ENCODE measurements around the gene MB.

MB gene

DNA sequence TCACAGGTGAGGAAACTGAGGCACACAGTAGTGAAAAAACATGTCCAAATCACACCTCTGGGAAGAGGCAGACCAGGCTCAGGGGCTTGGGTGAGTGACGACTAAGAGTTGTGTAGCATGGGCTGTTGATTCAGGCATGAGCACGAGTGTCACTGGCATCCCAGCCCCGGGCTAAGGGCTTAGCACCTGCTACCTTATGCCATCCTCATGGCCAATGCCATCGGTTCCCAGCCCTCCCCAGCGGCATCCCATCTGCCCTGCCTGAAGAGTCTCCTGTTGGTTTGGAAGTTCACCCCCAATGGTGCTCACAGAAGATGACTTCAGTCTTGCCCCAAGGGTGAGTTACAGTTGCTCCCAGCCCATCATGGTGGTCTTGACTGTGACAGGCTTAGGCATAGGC, 22.4 kb downstream of the MB start:
- DNase-seq: no peak
- Histone ChIP-seq H3K9me3 (ENCODE audit: insufficient read depth, low read depth, low read length) (no peaks in the 10 kb centered on the region), H3K79me1 (ENCODE audit: low read length) (peaks cover 2% of the 10 kb centered on the region), H3K4me2 (ENCODE audit: low read length) (no peak overlapping the region), H2AFZ (ENCODE audit: insufficient read depth, low read length, poor library complexity) (no peak overlapping the region), H4K91ac (ENCODE audit: low read depth, low read length) (no peak overlapping the region), H3K14ac (ENCODE audit: low read length) (no peak overlapping the region), H3K18ac (ENCODE audit: low read length) (no peak overlapping the region), H3K4me1 (ENCODE audit: control insufficient read depth in 1 of 2, insufficient read depth in 2 of 2, low read length in 2 of 2) (peaks cover 9 to 17% of the 10 kb centered on the region in 2 experiments), H2AK5ac (ENCODE audit: low read length) (peak overlapping the region; percentile 49), H3K27me3 (ENCODE audit: insufficient read depth, low read length) (no peaks in the 10 kb centered on the region), H3K36me3 (ENCODE audit: control insufficient read depth in 1 of 2, insufficient read depth in 2 of 2, low read length in 2 of 2) (no peaks in the 10 kb centered on the region), H3K9ac (ENCODE audit: low read length) (no peak overlapping the region), H3K27ac (ENCODE audit: low read depth, low read length) (no peak overlapping the region), H2BK12ac (ENCODE audit: low read length) (no peak overlapping the region), H4K8ac (ENCODE audit: low read depth, low read length) (no peak overlapping the region), H3K4me3 (ENCODE audit: low read depth, low read length) (no peak overlapping the region), H4K12ac (ENCODE audit: low read depth, low read length) (no peak overlapping the region), H2BK120ac (ENCODE audit: insufficient read depth, low read length, poor library complexity) (no peak overlapping the region), H3K23ac (ENCODE audit: low read length) (no peak overlapping the region), H3K4ac (ENCODE audit: low read depth, low read length) (no peak overlapping the region), H3K79me2 (ENCODE audit: control insufficient read depth, insufficient read depth, low read length, poor library complexity) (no peaks in the 10 kb centered on the region), H2BK5ac (ENCODE audit: low read depth, low read length, poor library complexity) (no peak overlapping the region)
- WGBS (ENCODE audit: extremely low coverage, insufficient coverage, insufficient read length): no CpG with 5 or more reads among the region's 5 CpGs

DNA sequence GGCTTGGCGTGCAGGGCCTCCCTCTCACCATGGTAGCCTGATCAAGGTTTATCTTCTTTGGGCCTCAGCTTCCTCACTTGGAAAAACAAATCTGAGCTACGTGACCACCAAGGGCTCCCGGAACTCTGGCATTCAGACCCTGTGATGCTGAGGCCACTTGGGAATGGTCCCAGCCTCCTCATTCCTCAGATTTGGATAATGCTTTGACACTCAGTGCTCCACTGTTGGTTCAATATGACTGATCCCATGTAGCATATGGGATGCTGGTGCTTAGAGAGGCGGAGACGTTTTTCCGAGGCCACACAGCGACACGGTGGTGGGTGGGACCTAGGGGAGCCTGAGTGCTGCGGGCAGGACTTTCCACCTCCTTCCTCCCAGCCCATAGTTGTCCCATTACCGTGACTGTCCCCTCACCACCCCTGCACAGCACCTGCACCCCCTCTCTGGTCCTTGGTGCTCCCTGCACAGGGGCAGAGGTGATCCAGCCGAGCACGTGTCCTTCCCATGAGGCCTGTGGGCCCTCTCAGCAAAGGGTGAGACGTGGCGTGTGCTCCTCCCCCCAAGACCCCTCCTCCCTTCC, 23.1 kb downstream of the MB start:
- DNase-seq: peak; percentile 35 to 44
- no peak overlapping the region for H3K4ac ChIP-seq (ENCODE audit: low read depth, low read length)
- peaks cover 4% of the 10 kb centered on the region for H3K79me1 ChIP-seq (ENCODE audit: low read length)
- no peak overlapping the region for H3K23ac ChIP-seq (ENCODE audit: low read length)
- H3K79me2 ChIP-seq (ENCODE audit: control insufficient read depth, insufficient read depth, low read length, poor library complexity): no peaks in the 10 kb centered on the region
- H3K27ac ChIP-seq (ENCODE audit: low read depth, low read length): no peak overlapping the region
- H3K14ac ChIP-seq (ENCODE audit: low read length): no peak overlapping the region
- H3K27me3 ChIP-seq (ENCODE audit: insufficient read depth, low read length): no peaks in the 10 kb centered on the region
- no peaks in the 10 kb centered on the region for H3K9me3 ChIP-seq (ENCODE audit: insufficient read depth, low read depth, low read length)
- peaks cover 14 to 23% of the 10 kb centered on the region in 2 experiments for H3K4me1 ChIP-seq (ENCODE audit: control insufficient read depth in 1 of 2, insufficient read depth in 2 of 2, low read length in 2 of 2)
- H4K91ac ChIP-seq (ENCODE audit: low read depth, low read length): no peak overlapping the region
- no peak overlapping the region for H2AK5ac ChIP-seq (ENCODE audit: low read length)
- H2BK12ac ChIP-seq (ENCODE audit: low read length): peak overlapping the region; percentile 2
- H3K18ac ChIP-seq (ENCODE audit: low read length): no peak overlapping the region
- H3K9ac ChIP-seq (ENCODE audit: low read length): no peak overlapping the region
- H3K4me3 ChIP-seq (ENCODE audit: low read depth, low read length): no peak overlapping the region
- WGBS (ENCODE audit: extremely low coverage, insufficient coverage, insufficient read length): no CpG with 5 or more reads among the region's 14 CpGs
- H2BK120ac ChIP-seq (ENCODE audit: insufficient read depth, low read length, poor library complexity): no peak overlapping the region
- H4K8ac ChIP-seq (ENCODE audit: low read depth, low read length): no peak overlapping the region
- H4K12ac ChIP-seq (ENCODE audit: low read depth, low read length): no peak overlapping the region
- H2AFZ ChIP-seq (ENCODE audit: insufficient read depth, low read length, poor library complexity): no peak overlapping the region
- H3K36me3 ChIP-seq (ENCODE audit: control insufficient read depth in 1 of 2, insufficient read depth in 2 of 2, low read length in 2 of 2): no peaks in the 10 kb centered on the region
- H3K4me2 ChIP-seq (ENCODE audit: low read length): no peak overlapping the region
- H2BK5ac ChIP-seq (ENCODE audit: low read depth, low read length, poor library complexity): no peak overlapping the region

DNA sequence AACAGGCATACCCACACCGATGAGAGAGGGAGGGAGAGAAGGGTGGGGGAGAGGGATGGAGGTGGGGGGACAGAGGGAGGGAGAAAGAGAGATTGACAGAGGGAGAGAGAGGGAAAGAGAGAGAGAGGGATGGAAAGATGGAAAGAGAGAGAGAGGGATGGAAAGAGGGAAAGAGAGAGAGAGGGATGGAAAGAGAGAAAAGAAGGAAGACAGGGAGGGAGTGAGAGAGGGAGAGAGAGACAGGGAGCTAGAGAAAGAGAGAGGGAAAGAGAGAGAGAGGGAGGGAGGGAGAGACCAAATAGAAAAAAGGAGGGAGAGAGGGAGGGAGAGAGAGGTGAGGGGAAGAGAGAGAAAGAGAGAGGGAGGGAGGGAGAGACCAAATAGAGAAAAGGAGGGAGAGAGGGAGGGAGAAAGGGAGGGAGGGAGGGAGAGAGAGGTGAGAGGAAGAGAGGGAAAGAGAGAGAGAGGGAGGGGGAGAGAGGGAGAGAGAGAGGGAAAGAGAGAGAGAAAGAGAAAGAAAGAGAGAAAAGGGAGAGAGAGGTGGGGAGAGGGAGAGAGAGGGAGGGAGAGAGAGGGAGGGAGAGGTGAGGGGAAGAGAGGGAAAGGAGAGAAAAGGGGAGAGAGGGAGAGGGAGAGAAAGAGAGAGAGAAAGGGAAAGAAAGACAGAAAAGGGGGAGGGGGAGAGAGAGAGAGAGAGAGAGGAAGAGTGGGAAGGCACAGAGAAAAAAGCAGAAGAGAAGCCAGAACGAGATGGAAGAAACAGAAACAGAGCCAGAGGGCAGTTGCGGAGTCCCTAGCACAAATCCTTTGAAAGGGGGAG, 23.8 kb downstream of the MB start:
- no peak for DNase-seq
- H2AFZ ChIP-seq (ENCODE audit: insufficient read depth, low read length, poor library complexity): no peak overlapping the region

DNA sequence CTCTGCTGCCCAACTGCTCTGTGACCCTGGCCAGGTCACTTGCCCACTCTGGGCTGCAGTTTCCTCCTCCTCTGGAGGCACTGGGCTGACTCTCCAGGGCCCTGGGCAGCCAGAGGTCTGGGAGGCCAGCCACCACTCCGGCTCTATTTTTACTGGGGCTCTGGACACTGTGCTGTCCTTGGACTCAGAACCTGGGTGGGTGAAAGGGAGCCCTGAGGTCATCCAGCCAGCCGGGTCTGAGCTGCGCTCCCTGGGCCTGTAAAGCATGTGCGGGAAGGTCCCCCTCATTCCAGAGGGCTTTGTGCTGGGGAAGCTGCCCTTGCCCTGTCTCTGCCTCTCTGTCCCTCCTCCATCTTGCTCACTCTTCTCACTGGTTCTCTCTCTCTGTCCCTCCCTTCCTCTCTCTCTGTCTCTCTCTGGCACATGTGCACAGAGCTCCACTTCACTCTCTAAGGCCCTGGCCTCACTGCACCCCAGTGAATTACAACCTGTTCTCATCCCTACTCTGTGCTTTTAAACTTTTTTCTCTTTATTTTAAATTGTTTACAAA, 24.6 kb downstream of the MB start:
- no CpG with 5 or more reads among the region's 4 CpGs for WGBS (ENCODE audit: extremely low coverage, insufficient coverage, insufficient read length)
- H2BK12ac ChIP-seq (ENCODE audit: low read length): peak overlapping the region; percentile 5
- no peak overlapping the region for H2BK120ac ChIP-seq (ENCODE audit: insufficient read depth, low read length, poor library complexity)

More for the DNA sequence above, 23.8 kb downstream of the MB start:
- no peak overlapping the region for H2BK5ac ChIP-seq (ENCODE audit: low read depth, low read length, poor library complexity)
- no peak overlapping the region for H3K18ac ChIP-seq (ENCODE audit: low read length)
- WGBS (ENCODE audit: extremely low coverage, insufficient coverage, insufficient read length): no CpG with 5 or more reads among the region's 3 CpGs
- no peak overlapping the region for H2AK5ac ChIP-seq (ENCODE audit: low read length)
- H3K27ac ChIP-seq (ENCODE audit: low read depth, low read length): no peak overlapping the region
- peaks cover 11% of the 10 kb centered on the region for H3K79me1 ChIP-seq (ENCODE audit: low read length)
- H3K27me3 ChIP-seq (ENCODE audit: insufficient read depth, low read length): no peaks in the 10 kb centered on the region
- H3K4ac ChIP-seq (ENCODE audit: low read depth, low read length): no peak overlapping the region
- no peaks in the 10 kb centered on the region for H3K79me2 ChIP-seq (ENCODE audit: control insufficient read depth, insufficient read depth, low read length, poor library complexity)
- no peak overlapping the region for H3K4me3 ChIP-seq (ENCODE audit: low read depth, low read length)
- no peak overlapping the region for H4K12ac ChIP-seq (ENCODE audit: low read depth, low read length)
- H4K91ac ChIP-seq (ENCODE audit: low read depth, low read length): no peak overlapping the region
- H3K9ac ChIP-seq (ENCODE audit: low read length): no peak overlapping the region
- peaks cover 19 to 27% of the 10 kb centered on the region in 2 experiments for H3K4me1 ChIP-seq (ENCODE audit: control insufficient read depth in 1 of 2, insufficient read depth in 2 of 2, low read length in 2 of 2)
- H3K9me3 ChIP-seq (ENCODE audit: insufficient read depth, low read depth, low read length): no peaks in the 10 kb centered on the region
- no peak overlapping the region for H3K14ac ChIP-seq (ENCODE audit: low read length)
- no peak overlapping the region for H3K23ac ChIP-seq (ENCODE audit: low read length)
- no peak overlapping the region for H4K8ac ChIP-seq (ENCODE audit: low read depth, low read length)
- H3K4me2 ChIP-seq (ENCODE audit: low read length): no peak overlapping the region
- no peak overlapping the region for H2BK120ac ChIP-seq (ENCODE audit: insufficient read depth, low read length, poor library complexity)
- no peak overlapping the region for H2BK12ac ChIP-seq (ENCODE audit: low read length)
- no peaks in the 10 kb centered on the region for H3K36me3 ChIP-seq (ENCODE audit: control insufficient read depth in 1 of 2, insufficient read depth in 2 of 2, low read length in 2 of 2)

More for the DNA sequence above, 24.6 kb downstream of the MB start:
- no peak for DNase-seq
- Histone ChIP-seq H3K79me1 (ENCODE audit: low read length) (peaks cover 11% of the 10 kb centered on the region), H2AFZ (ENCODE audit: insufficient read depth, low read length, poor library complexity) (no peak overlapping the region), H2AK5ac (ENCODE audit: low read length) (peak overlapping the region; percentile 7), H3K4me1 (ENCODE audit: control insufficient read depth in 1 of 2, insufficient read depth in 2 of 2, low read length in 2 of 2) (peaks cover 19 to 31% of the 10 kb centered on the region in 2 experiments), H3K18ac (ENCODE audit: low read length) (no peak overlapping the region), H3K9me3 (ENCODE audit: insufficient read depth, low read depth, low read length) (no peaks in the 10 kb centered on the region), H3K4me2 (ENCODE audit: low read length) (no peak overlapping the region), H2BK5ac (ENCODE audit: low read depth, low read length, poor library complexity) (no peak overlapping the region), H3K23ac (ENCODE audit: low read length) (no peak overlapping the region), H4K8ac (ENCODE audit: low read depth, low read length) (no peak overlapping the region), H3K27ac (ENCODE audit: low read depth, low read length) (no peak overlapping the region), H3K79me2 (ENCODE audit: control insufficient read depth, insufficient read depth, low read length, poor library complexity) (no peaks in the 10 kb centered on the region), H3K14ac (ENCODE audit: low read length) (no peak overlapping the region), H3K4ac (ENCODE audit: low read depth, low read length) (no peak overlapping the region), H3K27me3 (ENCODE audit: insufficient read depth, low read length) (no peaks in the 10 kb centered on the region), H4K91ac (ENCODE audit: low read depth, low read length) (no peak overlapping the region), H3K4me3 (ENCODE audit: low read depth, low read length) (no peak overlapping the region), H3K36me3 (ENCODE audit: control insufficient read depth in 1 of 2, insufficient read depth in 2 of 2, low read length in 2 of 2) (no peaks in the 10 kb centered on the region), H3K9ac (ENCODE audit: low read length) (no peak overlapping the region), H4K12ac (ENCODE audit: low read depth, low read length) (no peak overlapping the region)

Data from trophoblast cell (in vitro differentiated cells and primary cell).